Prostate gland (tissue), 2 donors: ENCODE data around the gene SLC39A6. TPM values are rescaled to one million over a fixed set of nuclear protein-coding genes. Genes with fewer than 3 reads are reported as not detected.
"Not testable (repeated sequence)": the region's sequence is repeated elsewhere in the genome, so short reads cannot be mapped to it uniquely, and the experiment has no call there.

Experiments
- DNase-seq: peaks from one replicate; pipeline ENCODE4 v3.0.0-alpha.2; 2019; ENCODE audit warnings: low spot score
- H3K27ac ChIP-seq, 2 donors: fragments of 200-600 bp; sonication (generic); 2 replicates each; pipeline ENCODE4 v1.5.1; 2017 to 2019
- H3K27me3 ChIP-seq: fragments of 200-600 bp; sonication (generic); replicated peaks from 2 replicates; pipeline ENCODE4 v1.5.1; 2019; ENCODE audit not compliant: insufficient read depth
- H3K36me3 ChIP-seq, 2 donors: fragments of 200-600 bp; sonication (generic); 1 replicate in 1 of 2; 2 replicates in 1 of 2; pipeline versions ENCODE4 v1.5.1 to v1.8.1; 2017 to 2019
- H3K4me1 ChIP-seq: fragments of 200-600 bp; sonication (generic); replicated peaks from 2 replicates; pipeline ENCODE4 v1.5.1; 2019
- H3K4me3 ChIP-seq, 2 donors: fragments of 200-600 bp; sonication (generic); 2 replicates each; pipeline ENCODE4 v1.5.1; 2017 to 2019
- H3K9me3 ChIP-seq: fragments of 200-600 bp; sonication (generic); 2 replicates; pipeline ENCODE4 v1.5.1; 2017
- CTCF ChIP-seq, 4 experiments: fragments of 200-600 bp in 2 of 4; fragments of 450-650 bp in 2 of 4; sonication (generic) in 2 of 4; IDR thresholded peaks; 1 replicate in 3 of 4; 2 replicates in 1 of 4; pipeline ENCODE4 v1.5.1; 2016 to 2019; ENCODE audit warnings: antibody characterized with exemption in 4 of 4, mild to moderate bottlenecking in 2 of 4, moderate library complexity in 2 of 4
- POLR2A ChIP-seq: fragments of 450-650 bp; IDR thresholded peaks from one replicate; pipeline ENCODE4 v1.6.1; 2016; ENCODE audit warnings: antibody characterized with exemption, mild to moderate bottlenecking
- POLR2AphosphoS5 ChIP-seq: sonication (generic); formaldehyde crosslinking; IDR thresholded peaks from one replicate; pipeline ENCODE4 v1.6.1; 2017; ENCODE audit warnings: antibody characterized with exemption
- WGBS: methylation state at CpG from one replicate; pipeline ENCODE4 v1.1.5; 2018; 5-methylcytosine and 5-hydroxymethylcytosine counted together
- intact Hi-C: fragments of 100-400 bp; cut with DNase I; formaldehyde crosslinking; loops from one replicate; pipeline ENCODE4 v1.14.2; 2022
- total RNA-seq, 2 donors: library from RNA; depleted of rRNA; stranded (reverse); fragments of >200 nt; gene quantifications; one replicate each; pipeline ENCODE4 v1.1.0, GENCODE V29; 2016

The SLC39A6 gene
- total RNA-seq, 2 donors from 2014 or later, result 112 to 379 TPM

- peak within 1 kb of the TSS; percentile 76 to 80 for H3K4me3 ChIP-seq
- under 1% methylated on average over 46 of the region's 66 CpGs for WGBS
- TF ChIP-seq POLR2AphosphoS5 (peak; percentile 88), POLR2A (peak; percentile 42), CTCF (IDR thresholded peaks at IDR 0.05) (peak in 2 of 4 experiments; percentile 24 to 36)
- peak; percentile 95 for DNase-seq
- H3K4me1 ChIP-seq, result no peaks in the 10 kb centered on the region
- intact Hi-C loops, result no loop called here
- peak within 1 kb of the TSS; percentile 89 to 93 for H3K27ac ChIP-seq
- no peaks in the 10 kb centered on the region for H3K9me3 ChIP-seq
- no peaks in the 10 kb centered on the region for H3K36me3 ChIP-seq
- no peaks in the 10 kb centered on the region for H3K27me3 ChIP-seq
These were observed 61.8 kb downstream of the SLC39A6 start, which contains the start of gene RPRD1A for GRCh38 chr18:36067055-36067957. Gene RPRD1A (minus strand): TSS chr18:36067559. CDS start chr18:36067404, 155 bp downstream.

- Histone ChIP-seq H3K36me3 (no peaks in the 10 kb centered on the region), H3K4me1 (no peaks in the 10 kb centered on the region), H3K27ac (peak overlapping the region; percentile 89 to 93), H3K27me3 (no peaks in the 10 kb centered on the region), H3K9me3 (no peaks in the 10 kb centered on the region), H3K4me3 (peak overlapping the region; percentile 76 to 80)
- TF ChIP-seq POLR2AphosphoS5 (no peak), CTCF (IDR thresholded peaks at IDR 0.05) (no peak), POLR2A (no peak)
- intact Hi-C loops, result no loop called here
- DNase-seq, result no peak
- 2% methylated on average over 5 of the region's 5 CpGs for WGBS
These were observed 62.5 kb downstream of the SLC39A6 start for GRCh38 chr18:36066686-36067054.

DNA sequence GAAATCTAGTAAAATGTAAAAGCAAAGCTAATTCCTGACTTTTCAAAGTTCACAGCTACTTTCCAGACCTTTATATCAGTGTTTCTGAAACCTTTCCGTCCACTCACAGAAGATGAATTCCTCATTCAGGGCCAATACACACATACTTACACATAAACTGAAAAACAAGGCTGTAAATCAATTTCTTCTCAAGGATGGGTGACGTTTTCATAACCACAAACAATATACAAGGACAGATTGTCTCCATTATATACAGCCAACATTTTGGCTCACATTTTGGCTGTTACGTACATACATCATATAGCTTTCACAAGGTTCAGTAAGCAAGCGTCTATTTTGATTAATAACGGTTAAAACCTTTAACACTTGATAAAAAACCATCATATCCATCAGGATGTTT is 63.1 kb downstream of the SLC39A6 start:
- WGBS, result 22% methylated on average over 5 of the region's 5 CpGs
- intact Hi-C loops, result no loop called here
- Histone ChIP-seq H3K4me1 (no peaks in the 10 kb centered on the region), H3K9me3 (no peaks in the 10 kb centered on the region), H3K4me3 (peak overlapping the region; percentile 76 to 80), H3K27ac (no peak overlapping the region), H3K36me3 (no peaks in the 10 kb centered on the region), H3K27me3 (no peaks in the 10 kb centered on the region)
- no peak for TF ChIP-seq CTCF (IDR thresholded peaks at IDR 0.05)
- no peak for TF ChIP-seq POLR2AphosphoS5
- no peak for TF ChIP-seq POLR2A
- DNase-seq, result no peak

DNA sequence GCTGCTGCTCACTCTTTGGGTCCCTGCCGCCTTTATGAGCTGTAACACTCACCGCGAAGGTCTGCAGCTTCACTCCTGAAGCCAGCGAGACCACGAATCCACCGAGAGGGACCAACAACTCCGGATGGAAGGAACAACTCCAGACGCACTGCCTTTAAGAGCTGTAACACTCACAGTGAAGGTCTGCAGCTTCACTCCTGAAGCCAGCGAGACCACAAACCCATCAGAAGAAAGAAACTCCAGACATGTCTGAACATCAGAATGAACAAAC is 64.4 kb downstream of the SLC39A6 start:
- H3K27me3 ChIP-seq, H3K4me1 ChIP-seq, H3K27ac ChIP-seq, H3K9me3 ChIP-seq, DNase-seq, H3K4me3 ChIP-seq, H3K36me3 ChIP-seq, intact Hi-C loops: not testable (repeated sequence)
- WGBS, result 96% methylated on average over 9 of the region's 9 CpGs

DNA sequence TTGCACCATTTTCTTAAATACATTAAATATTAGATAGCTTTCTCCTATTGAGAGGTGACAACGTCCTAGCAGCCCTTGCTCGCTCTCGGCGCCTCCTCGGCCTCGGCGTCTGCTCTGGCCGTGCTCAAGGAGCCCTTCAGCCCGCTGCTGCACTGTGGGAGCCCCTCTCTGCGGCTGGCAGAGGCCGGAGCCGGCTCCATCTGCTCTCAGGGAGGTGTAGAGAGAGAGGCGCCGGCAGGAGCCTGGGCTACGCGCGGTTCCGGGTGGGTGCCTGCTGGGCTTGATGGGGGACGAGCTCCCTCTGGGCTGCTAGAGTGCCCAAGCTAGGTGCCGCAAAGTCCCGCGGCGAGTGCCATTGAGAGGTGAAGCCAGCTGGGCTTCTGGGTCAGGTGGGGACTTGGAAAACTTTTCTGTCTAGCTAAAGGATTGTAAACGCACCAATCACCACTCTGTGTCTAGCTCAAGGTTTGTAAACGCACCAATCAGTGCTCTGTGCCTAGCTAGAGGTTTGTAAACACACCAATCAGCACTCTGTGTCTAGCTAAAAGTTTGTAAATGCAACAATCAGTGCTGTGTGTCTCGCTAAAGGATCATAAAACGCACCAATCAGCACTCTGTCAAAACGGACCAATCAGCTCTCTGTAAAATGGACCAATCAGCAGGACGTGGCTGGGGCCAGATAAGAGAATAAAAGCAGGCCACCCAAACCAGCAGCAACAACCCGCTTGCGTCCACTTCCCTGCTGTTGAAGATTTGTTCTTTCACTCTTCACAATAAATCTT is 64.9 kb downstream of the SLC39A6 start:
- TF ChIP-seq POLR2AphosphoS5 (no peak), CTCF (IDR thresholded peaks at IDR 0.05) (no peak), POLR2A (no peak)
- Histone ChIP-seq H3K4me1 (no peaks in the 10 kb centered on the region), H3K27me3 (no peaks in the 10 kb centered on the region), H3K27ac (no peak overlapping the region), H3K36me3 (no peaks in the 10 kb centered on the region), H3K4me3 (no peak overlapping the region), H3K9me3 (no peaks in the 10 kb centered on the region)
- no peak for DNase-seq
- intact Hi-C loops, result no loop called here
- 98% methylated on average over 31 of the region's 31 CpGs for WGBS
